Endodermal cell (in vitro differentiated cells): Measurements from ENCODE around the gene TRPV5. TPM values are rescaled to one million over a fixed set of nuclear protein-coding genes. Genes with fewer than 3 reads are reported as not detected.

Experiments used
- DNase-seq: peaks from one replicate; pipeline ENCODE4 v3.0.0-alpha.2; 2017
- H3K27ac ChIP-seq: 2 replicates; pipeline ENCODE4 v1.5.1; 2013; ENCODE audit warnings: mild to moderate bottlenecking, low read depth, low read length, moderate library complexity
- H3K27me3 ChIP-seq: 2 replicates; pipeline ENCODE4 v1.6.1; 2013; ENCODE audit warnings: mild to moderate bottlenecking, low read length, moderate library complexity; ENCODE audit not compliant: insufficient read depth, control insufficient read depth, poor library complexity, severe bottlenecking
- H3K36me3 ChIP-seq: 2 replicates; pipeline ENCODE4 v1.7.0; 2013; ENCODE audit warnings: mild to moderate bottlenecking, low read length, moderate library complexity; ENCODE audit not compliant: control insufficient read depth, insufficient read depth
- H3K4me1 ChIP-seq: one replicate; pipeline ENCODE4 v1.7.0; 2013; ENCODE audit warnings: low read length; ENCODE audit not compliant: control insufficient read depth, insufficient read depth
- H3K4me3 ChIP-seq: 2 replicates; pipeline ENCODE4 v1.5.1; 2013; ENCODE audit warnings: mild to moderate bottlenecking, low read length, moderate library complexity
- H3K9ac ChIP-seq: 2 replicates; pipeline ENCODE4 v1.6.1; 2013; ENCODE audit warnings: mild to moderate bottlenecking, low read length, moderate library complexity; ENCODE audit not compliant: poor library complexity, severe bottlenecking; ENCODE audit errors: extremely low read depth
- H3K9me3 ChIP-seq: 2 replicates; pipeline ENCODE4 v1.6.1; 2013; ENCODE audit warnings: mild to moderate bottlenecking, low read length, moderate library complexity; ENCODE audit not compliant: control insufficient read depth
- H3K27ac Mint-ChIP-seq: 2 replicates; pipeline ENCODE4 v1.8.0; 2020; ENCODE audit warnings: mixed read lengths
- H3K27me3 Mint-ChIP-seq: 2 replicates; pipeline ENCODE4 v1.8.0; 2021; ENCODE audit warnings: mild to moderate bottlenecking, mixed read lengths; ENCODE audit not compliant: insufficient read depth
- H3K36me3 Mint-ChIP-seq: 2 replicates; pipeline ENCODE4 v1.8.0; 2020; ENCODE audit warnings: low read depth, mixed read lengths
- H3K4me1 Mint-ChIP-seq: 2 replicates; pipeline ENCODE4 v1.8.0; 2020; ENCODE audit warnings: mixed read lengths
- H3K4me3 Mint-ChIP-seq: 2 replicates; pipeline ENCODE4 v1.8.0; 2020; ENCODE audit warnings: mild to moderate bottlenecking, moderate library complexity, mixed read lengths
- H3K9me3 Mint-ChIP-seq: 2 replicates; pipeline ENCODE4 v1.8.0; 2020; ENCODE audit warnings: mild to moderate bottlenecking, mixed read lengths
- CTCF ChIP-seq: fragments of 200-600 bp; sonication (generic); conservative IDR thresholded peaks from 2 replicates; pipeline ENCODE4 v1.5.0; 2021; ENCODE audit warnings: antibody characterized with exemption, mild to moderate bottlenecking
- WGBS, 2 experiments: methylation state at CpG; one replicate each; pipeline versions ENCODE4 v1.1.5 to v1.1.7; 2013; ENCODE audit warnings: missing lambda C conversion rate in 2 of 2, mixed read lengths in 1 of 2; ENCODE audit not compliant: insufficient coverage in 1 of 2, insufficient read length in 1 of 2; 5-methylcytosine and 5-hydroxymethylcytosine counted together
- total RNA-seq, 2 donors: library from RNA; stranded (reverse); fragmentation: NEBNext Ultra II Directional in 1 of 2; extraction: Animal tissue kit (Norgen Biotek cat#: 25700) in 1 of 2; gene quantifications; 2 replicates in 1 of 2; 3 replicates in 1 of 2; pipeline ENCODE4 v1.2.1, GENCODE V29; 2021

The TRPV5 gene
- total RNA-seq, 2 donors from 2014 or later = 0.15 to 0.22 TPM

GRCh38 chr7:142899661-142900060 lies 33.9 kb downstream of the TRPV5 start:
- no peak overlapping the region for H3K27ac ChIP-seq

GRCh38 chr7:142898377-142899170 lies 35.0 kb downstream of the TRPV5 start:
- 84% methylated on average over 3 of the region's 3 CpGs; no CpG with 5 or more reads in 1 of the 2 experiments for WGBS, 2 experiments

More at GRCh38 chr7:142899661-142900060, 33.9 kb downstream of the TRPV5 start:
- Mint-ChIP-seq H3K36me3 (no peaks in the 10 kb centered on the region), H3K27ac (no peak overlapping the region), H3K4me3 (no peak overlapping the region), H3K27me3 (peaks cover 25% of the 10 kb centered on the region), H3K4me1 (peaks cover 29% of the 10 kb centered on the region), H3K9me3 (peaks cover 24% of the 10 kb centered on the region)
- Histone ChIP-seq H3K4me1 (no peaks in the 10 kb centered on the region), H3K4me3 (no peak overlapping the region), H3K27me3 (peaks cover 9% of the 10 kb centered on the region), H3K9ac (no peak overlapping the region), H3K9me3 (peaks cover 24% of the 10 kb centered on the region), H3K36me3 (no peaks in the 10 kb centered on the region)
- DNase-seq = peak; percentile 17
- 74 to 75% methylated on average over 3 of the region's 3 CpGs for WGBS, 2 experiments
- TF ChIP-seq CTCF = no peak

GRCh38 chr7:142897691-142898090 lies 35.9 kb downstream of the TRPV5 start:
- peaks cover 9% of the 10 kb centered on the region for H3K9me3 Mint-ChIP-seq
- DNase-seq = peak; percentile 26
- Histone ChIP-seq H3K9ac (no peak overlapping the region), H3K4me3 (no peak overlapping the region), H3K27me3 (peaks cover 9% of the 10 kb centered on the region), H3K36me3 (no peaks in the 10 kb centered on the region), H3K9me3 (peaks cover 7% of the 10 kb centered on the region), H3K4me1 (no peaks in the 10 kb centered on the region), H3K27ac (no peak overlapping the region)
- H3K27me3 Mint-ChIP-seq = peaks cover 34% of the 10 kb centered on the region
- WGBS, 2 experiments = 91% methylated on average over 7 of the region's 7 CpGs; no CpG with 5 or more reads in 1 of the 2 experiments
- no peaks in the 10 kb centered on the region for H3K36me3 Mint-ChIP-seq
- H3K4me1 Mint-ChIP-seq = peaks cover 32% of the 10 kb centered on the region
- TF ChIP-seq CTCF = no peak
- H3K27ac Mint-ChIP-seq = no peak overlapping the region
- H3K4me3 Mint-ChIP-seq = no peak overlapping the region

More at GRCh38 chr7:142898377-142899170, 35.0 kb downstream of the TRPV5 start:
- Mint-ChIP-seq H3K4me3 (no peak overlapping the region), H3K27ac (no peak overlapping the region), H3K27me3 (peaks cover 32% of the 10 kb centered on the region), H3K4me1 (peaks cover 29% of the 10 kb centered on the region), H3K36me3 (no peaks in the 10 kb centered on the region), H3K9me3 (peaks cover 13% of the 10 kb centered on the region)
- Histone ChIP-seq H3K4me3 (no peak overlapping the region), H3K27me3 (peaks cover 9% of the 10 kb centered on the region), H3K27ac (no peak overlapping the region), H3K9me3 (peaks cover 14% of the 10 kb centered on the region), H3K4me1 (no peaks in the 10 kb centered on the region), H3K9ac (no peak overlapping the region), H3K36me3 (no peaks in the 10 kb centered on the region)
- TF ChIP-seq CTCF = no peak
- peak; percentile 39 for DNase-seq
